ENCODE measurements around the gene IL13.
"Not testable (repeated sequence)": the region's sequence is repeated elsewhere in the genome, so short reads cannot be mapped to it uniquely, and the experiment has no call there.

The IL13 gene

DNA sequence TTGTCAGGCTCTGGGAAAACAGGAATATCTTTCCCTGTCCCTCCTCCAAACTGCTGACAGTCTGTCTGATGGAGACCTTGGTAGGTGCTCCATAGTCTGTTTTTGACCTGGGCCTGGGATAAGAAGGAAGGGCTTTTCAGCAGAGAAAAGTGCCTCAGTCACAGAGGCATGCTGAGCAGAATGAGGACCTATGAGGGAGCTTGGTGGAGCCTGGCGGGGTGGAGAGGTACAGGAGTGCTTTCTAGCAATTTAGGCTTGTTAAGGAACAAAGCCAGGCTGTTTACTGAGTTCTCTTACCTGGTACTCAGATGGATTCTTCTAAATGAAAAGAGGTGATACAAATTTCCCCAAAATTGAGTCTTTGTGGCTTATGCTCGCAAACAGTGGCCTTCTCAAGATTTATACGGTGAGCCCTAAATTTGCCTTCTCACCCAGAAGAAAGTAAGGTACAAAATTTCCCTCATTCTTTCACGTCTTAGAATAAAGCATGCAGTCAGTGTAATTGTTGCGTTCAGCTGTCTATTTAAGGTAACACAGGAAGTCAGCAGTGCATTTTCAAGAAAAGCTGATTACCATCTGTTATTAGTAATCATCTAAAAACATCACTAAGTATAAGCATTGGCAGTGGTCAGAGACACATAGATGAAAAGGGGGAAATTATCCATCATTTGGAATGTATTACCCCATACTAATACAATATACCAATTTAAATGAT, 28.6 kb upstream of the IL13 start:
- Histone ChIP-seq H3K4me3 (no peak overlapping the region), H3K27ac (no peak overlapping the region)
- no peak for DNase-seq (ENCODE audit: low spot score)
- TF ChIP-seq, protein P1, sequence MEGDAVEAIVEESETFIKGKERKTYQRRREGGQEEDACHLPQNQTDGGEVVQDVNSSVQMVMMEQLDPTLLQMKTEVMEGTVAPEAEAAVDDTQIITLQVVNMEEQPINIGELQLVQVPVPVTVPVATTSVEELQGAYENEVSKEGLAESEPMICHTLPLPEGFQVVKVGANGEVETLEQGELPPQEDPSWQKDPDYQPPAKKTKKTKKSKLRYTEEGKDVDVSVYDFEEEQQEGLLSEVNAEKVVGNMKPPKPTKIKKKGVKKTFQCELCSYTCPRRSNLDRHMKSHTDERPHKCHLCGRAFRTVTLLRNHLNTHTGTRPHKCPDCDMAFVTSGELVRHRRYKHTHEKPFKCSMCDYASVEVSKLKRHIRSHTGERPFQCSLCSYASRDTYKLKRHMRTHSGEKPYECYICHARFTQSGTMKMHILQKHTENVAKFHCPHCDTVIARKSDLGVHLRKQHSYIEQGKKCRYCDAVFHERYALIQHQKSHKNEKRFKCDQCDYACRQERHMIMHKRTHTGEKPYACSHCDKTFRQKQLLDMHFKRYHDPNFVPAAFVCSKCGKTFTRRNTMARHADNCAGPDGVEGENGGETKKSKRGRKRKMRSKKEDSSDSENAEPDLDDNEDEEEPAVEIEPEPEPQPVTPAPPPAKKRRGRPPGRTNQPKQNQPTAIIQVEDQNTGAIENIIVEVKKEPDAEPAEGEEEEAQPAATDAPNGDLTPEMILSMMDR (IDR thresholded peaks at IDR 0.05) = no peak

DNA sequence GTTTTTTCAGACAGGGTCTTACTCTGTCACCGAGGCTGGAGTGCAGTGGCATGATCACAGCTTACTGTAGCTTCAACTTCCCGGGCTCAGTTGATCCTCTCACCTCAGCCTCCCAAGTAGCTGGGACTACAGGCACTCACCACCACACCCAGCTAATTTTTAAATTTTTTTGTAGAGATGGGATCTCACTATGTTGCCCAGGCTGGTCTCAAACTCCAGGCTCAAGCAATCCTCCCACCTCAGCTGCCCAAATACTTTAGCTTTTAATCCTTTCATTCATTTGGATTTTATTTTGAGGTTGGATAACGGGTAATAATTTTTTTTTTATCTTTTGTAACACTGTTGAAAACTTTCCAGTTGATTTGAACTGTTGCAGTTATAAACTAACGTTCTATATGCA, 24.4 kb upstream of the IL13 start:
- DNase-seq (ENCODE audit: low spot score); H3K27ac ChIP-seq: not testable (repeated sequence)

DNA sequence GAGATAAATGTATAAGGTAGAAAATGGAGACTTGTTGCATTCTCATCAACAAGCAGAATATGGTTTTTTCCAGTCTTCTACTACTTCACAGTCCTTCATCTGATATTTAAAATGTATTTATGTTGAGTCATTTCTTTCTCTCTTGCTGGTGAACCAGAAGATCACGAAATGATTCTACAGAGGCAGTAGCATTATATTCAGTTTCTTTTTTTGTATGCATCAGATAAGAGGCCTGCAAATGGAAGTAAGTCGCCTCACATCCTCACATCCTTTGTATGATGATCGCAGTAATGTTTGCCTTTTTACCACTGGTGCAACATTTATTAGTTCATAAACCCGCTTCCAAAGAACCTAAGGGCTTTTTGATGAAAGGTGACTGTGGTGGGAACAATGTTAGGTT, 22.1 kb upstream of the IL13 start:
- TF ChIP-seq, protein P1 (IDR thresholded peaks at IDR 0.05) = no peak
- no peak for DNase-seq (ENCODE audit: low spot score)
- Histone ChIP-seq H3K27ac (no peak overlapping the region), H3K4me3 (no peak overlapping the region)

More for the DNA sequence above, 24.4 kb upstream of the IL13 start:
- not testable (repeated sequence) for H3K4me3 ChIP-seq

DNA sequence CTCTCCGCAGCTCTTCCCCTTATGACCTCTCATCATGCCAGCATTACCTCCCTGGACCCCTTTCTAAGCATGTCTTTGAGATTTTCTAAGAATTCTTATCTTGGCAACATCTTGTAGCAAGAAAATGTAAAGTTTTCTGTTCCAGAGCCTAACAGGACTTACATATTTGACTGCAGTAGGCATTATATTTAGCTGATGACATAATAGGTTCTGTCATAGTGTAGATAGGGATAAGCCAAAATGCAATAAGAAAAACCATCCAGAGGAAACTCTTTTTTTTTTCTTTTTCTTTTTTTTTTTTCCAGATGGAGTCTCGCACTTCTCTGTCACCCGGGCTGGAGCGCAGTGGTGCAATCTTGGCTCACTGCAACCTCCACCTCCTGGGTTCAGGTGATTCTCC, 20.7 kb upstream of the IL13 start:
- Histone ChIP-seq H3K27ac (no peak overlapping the region), H3K4me3 (no peak overlapping the region)
- TF ChIP-seq, protein P1 (IDR thresholded peaks at IDR 0.05) = no peak
- no peak for DNase-seq (ENCODE audit: low spot score)

DNA sequence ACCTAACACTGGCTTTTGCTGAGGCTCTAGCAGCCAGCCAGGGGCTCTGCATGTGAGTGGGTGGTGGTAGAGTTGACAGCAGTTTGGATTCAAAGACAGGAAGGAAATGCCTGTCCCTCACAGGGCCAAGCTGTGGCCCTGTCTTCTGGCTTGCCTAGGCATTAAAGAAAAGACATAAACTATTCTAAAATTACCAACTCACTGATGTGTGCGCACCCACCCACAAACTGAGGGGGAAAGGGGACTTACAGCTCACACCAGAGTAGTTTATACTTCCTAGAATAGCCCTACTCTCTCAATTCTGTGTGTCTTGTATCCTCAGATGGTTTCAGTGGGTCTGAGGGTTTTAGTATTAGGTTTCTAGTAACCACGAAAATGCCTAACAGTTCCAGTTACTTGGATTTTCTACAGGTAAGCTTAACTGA, 18.3 kb upstream of the IL13 start:
- TF ChIP-seq, protein P1 (IDR thresholded peaks at IDR 0.05) = no peak
- DNase-seq (ENCODE audit: low spot score) = no peak
- Histone ChIP-seq H3K27ac (no peak overlapping the region), H3K4me3 (no peak overlapping the region)

DNA sequence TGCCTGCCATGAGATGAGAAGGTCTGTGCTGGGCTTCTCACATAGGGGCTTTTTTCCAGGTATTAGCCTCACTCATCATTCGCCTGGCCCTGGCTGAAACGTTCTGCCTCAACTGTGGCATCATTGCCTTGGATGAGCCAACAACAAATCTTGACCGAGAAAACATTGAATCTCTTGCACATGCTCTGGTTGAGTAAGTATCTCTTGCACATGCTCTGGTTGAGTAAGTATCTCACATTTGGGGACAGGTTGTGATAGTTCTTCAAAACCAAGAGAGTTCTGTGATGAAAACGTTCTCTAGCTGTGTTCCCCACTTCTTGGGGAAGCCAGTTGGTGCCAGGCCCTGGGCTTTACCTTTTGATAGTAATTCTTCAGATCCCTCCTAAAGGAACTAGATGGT, 17.4 kb upstream of the IL13 start:
- H3K27ac ChIP-seq = no peak overlapping the region
- DNase-seq (ENCODE audit: low spot score) = no peak
- TF ChIP-seq, protein P1 (IDR thresholded peaks at IDR 0.05) = no peak
- no peak overlapping the region for H3K4me3 ChIP-seq

DNA sequence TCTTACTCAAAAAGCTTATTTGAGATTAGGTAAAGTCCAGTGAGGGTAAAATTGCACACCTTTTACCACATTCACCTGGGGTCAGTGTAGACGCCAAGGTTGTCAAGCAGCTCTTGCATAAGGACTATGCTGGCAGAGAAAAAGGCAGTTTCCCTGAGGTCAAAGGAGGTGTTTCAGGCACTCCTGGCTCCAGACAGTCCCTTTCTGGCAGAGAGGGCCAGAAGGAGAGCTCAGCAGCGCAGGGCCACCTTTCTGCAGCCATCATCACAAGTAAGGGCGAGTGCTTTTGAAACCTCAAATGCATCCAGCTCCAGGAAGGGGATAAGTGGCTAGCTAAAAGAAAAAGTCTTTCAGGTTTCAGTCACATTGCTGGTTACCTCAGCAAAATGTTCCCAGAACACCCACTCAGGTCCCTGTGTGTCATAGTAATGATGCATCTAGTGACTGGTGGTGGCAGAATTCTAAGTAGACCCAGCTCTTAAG, 16.7 kb upstream of the IL13 start:
- Histone ChIP-seq H3K4me3 (no peak overlapping the region), H3K27ac (no peak overlapping the region)
- TF ChIP-seq, protein P1 (IDR thresholded peaks at IDR 0.05) = no peak
- DNase-seq (ENCODE audit: low spot score) = no peak
